Ishikawa (cell line): ENCODE results near the gene ZNF664.

Experiments
- CEBPB ChIP-seq: IDR thresholded peaks from 2 replicates; pipeline ENCODE4 v1.6.1; 2012
- CREB1 ChIP-seq: IDR thresholded peaks from 2 replicates; pipeline ENCODE4 v1.6.1; 2012; ENCODE audit warnings: low read depth
- EGR1 ChIP-seq: IDR thresholded peaks from 2 replicates; pipeline ENCODE4 v1.6.1; 2012
- EP300 ChIP-seq: IDR thresholded peaks from 2 replicates; pipeline ENCODE4 v1.6.1; 2012; ENCODE audit warnings: borderline replicate concordance
- FOXM1 ChIP-seq: IDR thresholded peaks from 2 replicates; pipeline ENCODE4 v1.6.1; 2012; ENCODE audit warnings: low read depth, borderline replicate concordance
- NFIC ChIP-seq: IDR thresholded peaks from 2 replicates; pipeline ENCODE4 v1.6.1; 2012
- RAD21 ChIP-seq: IDR thresholded peaks from 2 replicates; pipeline ENCODE4 v1.6.1; 2012; ENCODE audit warnings: low read depth
- REST ChIP-seq: IDR thresholded peaks from 2 replicates; pipeline ENCODE4 v1.6.1; 2012; ENCODE audit warnings: low read depth, mild to moderate bottlenecking
- TAF1 ChIP-seq: IDR thresholded peaks from 2 replicates; pipeline ENCODE4 v1.6.1; 2012; ENCODE audit warnings: low read depth, mild to moderate bottlenecking
- TCF12 ChIP-seq: IDR thresholded peaks from 2 replicates; pipeline ENCODE4 v1.6.1; 2012; ENCODE audit warnings: low read depth
- TEAD4 ChIP-seq: IDR thresholded peaks from 2 replicates; pipeline ENCODE4 v1.6.1; 2012
- YY1 ChIP-seq: IDR thresholded peaks from 2 replicates; pipeline ENCODE4 v1.6.1; 2012; ENCODE audit warnings: low read depth
- ZBTB7A ChIP-seq: IDR thresholded peaks from 2 replicates; pipeline ENCODE4 v1.6.1; 2012; ENCODE audit warnings: low read depth
- TF ChIP-seq, protein P1 (sequence below): IDR thresholded peaks from 2 replicates; pipeline ENCODE4 v1.6.1; 2012
- TF ChIP-seq, protein P2 (sequence below): IDR thresholded peaks from 2 replicates; pipeline ENCODE4 v1.6.1; 2012

ZNF664 gene

DNA sequence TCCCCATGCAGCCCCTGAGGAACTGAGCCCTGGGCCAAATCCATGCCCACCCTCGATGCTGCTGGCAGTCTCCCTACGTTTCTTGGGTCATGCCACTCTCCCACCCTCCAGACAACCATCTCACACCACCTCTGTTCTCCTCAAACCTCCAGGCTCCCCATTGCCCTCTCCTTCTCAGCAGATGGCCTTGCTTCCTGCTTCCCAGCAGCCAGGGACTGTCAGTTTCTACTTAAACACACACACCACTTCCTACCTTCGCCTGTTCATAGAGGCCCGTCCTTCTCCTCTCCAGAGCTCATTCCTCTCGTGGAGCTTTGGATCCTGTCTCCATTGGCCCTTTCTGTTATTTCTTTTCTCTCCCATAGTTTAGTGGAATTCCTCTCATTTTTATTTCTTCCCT, 27.1 kb downstream of the ZNF664 start:
- no peak for TF ChIP-seq TCF12
- TF ChIP-seq, protein P1, sequence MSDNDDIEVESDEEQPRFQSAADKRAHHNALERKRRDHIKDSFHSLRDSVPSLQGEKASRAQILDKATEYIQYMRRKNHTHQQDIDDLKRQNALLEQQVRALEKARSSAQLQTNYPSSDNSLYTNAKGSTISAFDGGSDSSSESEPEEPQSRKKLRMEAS, result no peak

DNA sequence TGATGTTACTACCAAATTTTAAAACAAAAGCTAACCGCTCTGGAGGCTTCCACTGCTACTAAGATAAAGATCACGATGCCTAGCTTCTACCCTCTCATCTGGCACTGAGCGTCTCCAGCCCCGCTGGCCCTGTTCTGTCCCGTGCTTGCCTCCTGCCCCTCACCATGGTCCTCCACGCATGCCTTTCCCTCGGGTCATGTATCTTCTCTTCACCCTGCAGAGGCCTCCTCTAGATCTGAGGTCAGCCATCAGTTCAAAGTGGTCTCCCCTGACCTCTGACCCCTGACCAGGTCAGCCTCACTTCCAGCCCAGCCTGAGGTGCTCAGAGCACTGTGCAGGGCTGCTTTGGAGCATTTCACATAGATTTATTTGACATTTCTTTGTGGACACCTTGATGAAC, 28.3 kb downstream of the ZNF664 start:
- TF ChIP-seq CREB1 (no peak), RAD21 (no peak), YY1 (no peak), CEBPB (no peak), TCF12 (no peak), NFIC (no peak), TEAD4 (no peak), FOXM1 (no peak), TAF1 (no peak), EP300 (no peak)
- TF ChIP-seq, protein P1, result no peak
- TF ChIP-seq, protein P2, sequence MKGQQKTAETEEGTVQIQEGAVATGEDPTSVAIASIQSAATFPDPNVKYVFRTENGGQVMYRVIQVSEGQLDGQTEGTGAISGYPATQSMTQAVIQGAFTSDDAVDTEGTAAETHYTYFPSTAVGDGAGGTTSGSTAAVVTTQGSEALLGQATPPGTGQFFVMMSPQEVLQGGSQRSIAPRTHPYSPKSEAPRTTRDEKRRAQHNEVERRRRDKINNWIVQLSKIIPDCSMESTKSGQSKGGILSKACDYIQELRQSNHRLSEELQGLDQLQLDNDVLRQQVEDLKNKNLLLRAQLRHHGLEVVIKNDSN, result no peak

DNA sequence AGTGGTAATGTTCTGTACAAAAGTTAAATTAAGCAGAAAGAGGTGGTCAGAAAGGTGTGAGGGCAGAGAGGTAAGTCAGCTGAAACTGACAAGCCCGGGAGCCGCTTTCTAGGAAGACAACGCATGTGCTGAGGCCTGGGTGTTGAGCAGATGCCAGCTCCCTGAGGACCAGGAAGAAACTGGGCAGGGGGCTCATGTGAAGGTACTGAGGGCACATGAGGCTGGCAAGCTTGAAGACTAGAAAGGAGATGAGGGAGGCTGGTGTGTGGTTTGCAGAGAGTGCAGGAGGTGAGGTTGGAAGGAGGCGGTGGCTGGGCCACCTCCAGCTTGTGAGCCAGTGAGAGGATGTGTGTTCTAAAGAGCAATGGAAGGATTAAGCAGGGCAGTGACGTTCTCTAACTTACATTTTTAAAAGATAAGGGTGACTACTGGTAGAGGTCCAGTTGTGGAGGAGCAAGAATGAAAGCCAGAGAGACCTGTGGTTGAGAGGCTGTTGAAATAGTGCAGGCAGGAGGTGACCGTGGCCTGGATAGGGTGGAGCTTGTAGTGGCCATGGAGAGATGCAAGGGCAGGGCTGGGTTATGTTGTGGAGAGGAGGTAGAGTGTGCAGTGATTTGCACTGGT, 29.1 kb downstream of the ZNF664 start:
- TF ChIP-seq REST (no peak), EP300 (no peak), CREB1 (no peak), YY1 (no peak)

DNA sequence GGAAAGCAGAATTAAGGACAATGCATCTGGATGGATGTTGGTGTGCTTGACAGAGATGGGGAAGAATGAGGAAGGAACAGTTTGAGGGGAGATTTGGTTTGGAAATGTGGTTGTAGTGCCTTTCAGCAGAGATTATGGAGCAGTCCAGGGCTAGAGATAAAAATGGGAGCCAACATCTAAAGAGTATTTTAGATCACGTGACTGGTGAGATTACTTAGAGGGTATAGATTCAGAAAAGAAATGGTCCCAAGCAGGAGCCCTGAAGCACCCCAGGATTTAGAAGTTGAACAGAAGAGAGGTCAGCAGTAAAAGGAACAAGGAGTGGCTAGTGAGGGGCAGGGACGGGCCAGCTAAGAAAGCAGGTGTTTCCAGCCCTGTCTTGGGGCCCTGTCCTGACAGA, 29.6 kb downstream of the ZNF664 start:
- no peak for TF ChIP-seq ZBTB7A
- no peak for TF ChIP-seq YY1
- TF ChIP-seq FOXM1, result no peak
- no peak for TF ChIP-seq CEBPB
- no peak for TF ChIP-seq EGR1
- TF ChIP-seq CREB1, result no peak
- TF ChIP-seq TCF12, result no peak
- TF ChIP-seq, protein P1, result no peak
- no peak for TF ChIP-seq NFIC
- TF ChIP-seq RAD21, result no peak

DNA sequence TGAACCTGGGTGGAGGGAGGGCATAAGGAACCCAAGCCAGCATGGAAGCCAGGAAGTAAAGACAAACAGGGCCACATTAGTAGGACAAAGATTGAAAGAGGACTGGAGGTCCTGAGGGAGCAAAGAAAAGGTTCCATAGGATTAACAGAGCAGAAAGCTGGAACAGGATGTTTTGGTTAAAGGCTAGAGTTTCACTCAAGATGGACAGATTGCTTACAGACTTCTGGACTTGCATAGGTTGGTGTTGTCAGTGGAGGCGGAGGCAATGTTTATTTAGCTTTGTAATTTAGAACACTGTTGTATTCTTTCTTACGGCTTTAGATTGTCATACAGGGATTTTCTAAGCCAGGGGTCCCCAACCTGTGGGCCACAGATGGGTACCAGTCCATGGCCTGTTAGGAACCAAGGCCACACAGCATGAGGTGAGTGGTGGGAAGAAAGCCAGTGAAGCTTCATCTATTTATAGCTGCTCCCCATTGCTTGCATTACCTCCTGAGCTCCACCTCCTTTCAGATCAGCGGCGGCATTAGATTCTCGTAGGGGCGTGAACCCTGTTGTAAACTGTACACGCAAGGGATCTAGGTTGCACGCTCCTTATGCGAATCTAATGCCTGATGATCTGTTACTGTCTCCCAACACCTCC, 31.3 kb downstream of the ZNF664 start:
- TF ChIP-seq TAF1, result no peak
- TF ChIP-seq RAD21, result no peak
- no peak for TF ChIP-seq ZBTB7A
- no peak for TF ChIP-seq CEBPB
- no peak for TF ChIP-seq CREB1
- no peak for TF ChIP-seq NFIC
- no peak for TF ChIP-seq YY1
- TF ChIP-seq EGR1, result no peak
- TF ChIP-seq, protein P2, result no peak
- no peak for TF ChIP-seq FOXM1
- TF ChIP-seq EP300, result no peak
- no peak for TF ChIP-seq TEAD4
- TF ChIP-seq, protein P1, result no peak
- TF ChIP-seq REST, result no peak
- no peak for TF ChIP-seq TCF12
